ENCODE results near the gene GPR22. TPM values are rescaled to one million over a fixed set of nuclear protein-coding genes. Genes with fewer than 3 reads are reported as not detected.
A peak's percentile ranks its signal among the peaks of the same experiment; 100 is the strongest.

Gene GPR22
- total and polyA plus RNA-seq, 7 experiments from 2014 or later: 0.17 to 0.20 TPM; not detected in 5

- peaks cover 0 to 6% (median 1%) of the 10 kb centered on the region in 5 donors for H3K36me3 Mint-ChIP-seq
- CTCF ChIA-PET: interaction anchor here (0.7 kb wide), 1 partner anchor 15 kb away, joined by 3 read pairs; no protein-coding TSS in a partner anchor
- no peak overlapping the region for H3K4me3 Mint-ChIP-seq
- H3K4me1 ChIP-seq (ENCODE audit: control insufficient read depth in 2 of 2, insufficient read depth in 2 of 2, low read length in 2 of 2): no peaks in the 10 kb centered on the region
- H3K9me3 ChIP-seq (ENCODE audit: control insufficient read depth in 2 of 3, low read length in 3 of 3): no peaks in the 10 kb centered on the region
- peaks cover 0 to 18% (median 4%) of the 10 kb centered on the region in 7 donors for H3K4me1 Mint-ChIP-seq
- intact Hi-C loops (cut with micrococcal nuclease): no loop called here
- H3K9me3 Mint-ChIP-seq: no peaks in the 10 kb centered on the region
- no peaks in the 10 kb centered on the region for H3K27me3 Mint-ChIP-seq
- H3K27ac Mint-ChIP-seq: no peak overlapping the region
- H3K4me3 ChIP-seq (ENCODE audit: low read length): no peak overlapping the region
- POLR2A ChIA-PET: no interaction called here
- no peaks in the 10 kb centered on the region for H3K36me3 ChIP-seq (ENCODE audit: control insufficient read depth in 2 of 3, insufficient read depth in 3 of 3, low read length in 3 of 3)
- no peaks in the 10 kb centered on the region for H3K27me3 ChIP-seq (ENCODE audit: control insufficient read depth in 2 of 2, insufficient read depth in 2 of 2, low read length in 2 of 2)
- ATAC-seq: no peak
- DNase-seq: no peak
- no peak overlapping the region for H3K27ac ChIP-seq (ENCODE audit: low read depth, low read length)
Observed at GRCh38 chr7:107471292-107472070, 1.6 kb downstream of the GPR22 start.

GRCh38 chr7:107472116-107472515 lies 2.3 kb downstream of the GPR22 start:
- H3K27ac Mint-ChIP-seq: no peak overlapping the region
- no peaks in the 10 kb centered on the region for H3K9me3 Mint-ChIP-seq
- H3K4me1 Mint-ChIP-seq: peaks cover 0 to 18% (median 4%) of the 10 kb centered on the region in 7 donors
- H3K36me3 ChIP-seq (ENCODE audit: control insufficient read depth in 2 of 3, insufficient read depth in 3 of 3, low read length in 3 of 3): no peaks in the 10 kb centered on the region
- peaks cover 0 to 6% (median 1%) of the 10 kb centered on the region in 5 donors for H3K36me3 Mint-ChIP-seq
- DNase-seq: no peak
- no peaks in the 10 kb centered on the region for H3K27me3 Mint-ChIP-seq
- no peak for ATAC-seq
- POLR2A ChIA-PET: no interaction called here
- H3K27ac ChIP-seq (ENCODE audit: low read depth, low read length): no peak overlapping the region
- H3K4me3 ChIP-seq (ENCODE audit: low read length): no peak overlapping the region
- CTCF ChIA-PET: interaction anchor here (0.7 kb wide), 1 partner anchor 16 kb away, joined by 3 read pairs; no protein-coding TSS in a partner anchor
- H3K4me3 Mint-ChIP-seq: no peak overlapping the region
- no peaks in the 10 kb centered on the region for H3K9me3 ChIP-seq (ENCODE audit: control insufficient read depth in 2 of 3, low read length in 3 of 3)
- H3K4me1 ChIP-seq (ENCODE audit: control insufficient read depth in 2 of 2, insufficient read depth in 2 of 2, low read length in 2 of 2): no peaks in the 10 kb centered on the region
- no peaks in the 10 kb centered on the region for H3K27me3 ChIP-seq (ENCODE audit: control insufficient read depth in 2 of 2, insufficient read depth in 2 of 2, low read length in 2 of 2)
- intact Hi-C loops (cut with micrococcal nuclease): no loop called here

DNA sequence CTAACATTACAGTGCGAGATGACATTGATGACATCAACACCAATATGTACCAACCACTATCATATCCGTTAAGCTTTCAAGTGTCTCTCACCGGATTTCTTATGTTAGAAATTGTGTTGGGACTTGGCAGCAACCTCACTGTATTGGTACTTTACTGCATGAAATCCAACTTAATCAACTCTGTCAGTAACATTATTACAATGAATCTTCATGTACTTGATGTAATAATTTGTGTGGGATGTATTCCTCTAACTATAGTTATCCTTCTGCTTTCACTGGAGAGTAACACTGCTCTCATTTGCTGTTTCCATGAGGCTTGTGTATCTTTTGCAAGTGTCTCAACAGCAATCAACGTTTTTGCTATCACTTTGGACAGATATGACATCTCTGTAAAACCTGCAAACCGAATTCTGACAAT lies 4.3 kb downstream of the GPR22 start:
- Mint-ChIP-seq H3K4me3 (no peak overlapping the region), H3K27ac (peak overlapping the region in 1 of 9 donors; percentile 43), H3K4me1 (peaks cover 0 to 15% (median 5%) of the 10 kb centered on the region in 7 donors), H3K27me3 (no peaks in the 10 kb centered on the region), H3K36me3 (peaks cover 0 to 6% (median 1%) of the 10 kb centered on the region in 5 donors), H3K9me3 (no peaks in the 10 kb centered on the region)
- Histone ChIP-seq H3K4me1 (ENCODE audit: control insufficient read depth in 2 of 2, insufficient read depth in 2 of 2, low read length in 2 of 2) (no peaks in the 10 kb centered on the region), H3K36me3 (ENCODE audit: control insufficient read depth in 2 of 3, insufficient read depth in 3 of 3, low read length in 3 of 3) (no peaks in the 10 kb centered on the region), H3K9me3 (ENCODE audit: control insufficient read depth in 2 of 3, low read length in 3 of 3) (no peaks in the 10 kb centered on the region), H3K4me3 (ENCODE audit: low read length) (no peak overlapping the region), H3K27ac (ENCODE audit: low read depth, low read length) (no peak overlapping the region), H3K27me3 (ENCODE audit: control insufficient read depth in 2 of 2, insufficient read depth in 2 of 2, low read length in 2 of 2) (no peaks in the 10 kb centered on the region)
- DNase-seq (no peak), ATAC-seq (no peak)
- CTCF ChIA-PET: no interaction called here
- POLR2A ChIA-PET: no interaction called here
- intact Hi-C loops (cut with micrococcal nuclease): no loop called here

DNA sequence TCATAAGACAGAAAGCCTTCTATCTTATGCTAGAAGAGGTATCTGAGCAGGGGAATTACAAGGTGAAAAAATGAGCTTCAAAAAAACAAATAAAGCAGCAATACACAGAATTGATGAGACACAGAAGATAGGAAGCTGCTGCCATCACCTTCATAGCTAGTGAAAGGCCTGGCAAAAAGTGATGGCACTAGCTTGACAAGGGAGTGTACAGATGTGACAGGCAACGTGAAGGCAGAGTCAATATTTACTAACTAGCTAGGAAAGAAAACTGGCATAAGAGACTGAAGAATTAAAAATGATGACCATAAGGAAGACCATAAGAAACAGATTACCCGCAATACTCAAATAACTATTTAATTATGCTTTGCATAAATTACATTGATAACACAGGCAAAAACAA lies 9.4 kb downstream of the GPR22 start:
- Mint-ChIP-seq H3K4me1 (peaks cover 0 to 16% (median 6%) of the 10 kb centered on the region in 7 donors), H3K9me3 (no peaks in the 10 kb centered on the region), H3K4me3 (no peak overlapping the region), H3K27ac (no peak overlapping the region), H3K27me3 (no peaks in the 10 kb centered on the region), H3K36me3 (peaks cover 0 to 4% (median 1%) of the 10 kb centered on the region in 5 donors)
- Histone ChIP-seq H3K9me3 (ENCODE audit: control insufficient read depth in 2 of 3, low read length in 3 of 3) (no peaks in the 10 kb centered on the region), H3K36me3 (ENCODE audit: control insufficient read depth in 2 of 3, insufficient read depth in 3 of 3, low read length in 3 of 3) (no peaks in the 10 kb centered on the region), H3K27me3 (ENCODE audit: control insufficient read depth in 2 of 2, insufficient read depth in 2 of 2, low read length in 2 of 2) (no peaks in the 10 kb centered on the region), H3K27ac (ENCODE audit: low read depth, low read length) (no peak overlapping the region), H3K4me3 (ENCODE audit: low read length) (no peak overlapping the region), H3K4me1 (ENCODE audit: control insufficient read depth in 2 of 2, insufficient read depth in 2 of 2, low read length in 2 of 2) (no peaks in the 10 kb centered on the region)
- intact Hi-C loops (cut with micrococcal nuclease): no loop called here
- ChIA-PET CTCF (no interaction called here), POLR2A (no interaction called here)
- ATAC-seq (no peak), DNase-seq (no peak)

- CTCF ChIA-PET: no interaction called here
- no peaks in the 10 kb centered on the region for H3K27me3 ChIP-seq (ENCODE audit: control insufficient read depth in 2 of 2, insufficient read depth in 2 of 2, low read length in 2 of 2)
Observed at GRCh38 chr7:107480932-107481331, 11.1 kb downstream of the GPR22 start.

DNA sequence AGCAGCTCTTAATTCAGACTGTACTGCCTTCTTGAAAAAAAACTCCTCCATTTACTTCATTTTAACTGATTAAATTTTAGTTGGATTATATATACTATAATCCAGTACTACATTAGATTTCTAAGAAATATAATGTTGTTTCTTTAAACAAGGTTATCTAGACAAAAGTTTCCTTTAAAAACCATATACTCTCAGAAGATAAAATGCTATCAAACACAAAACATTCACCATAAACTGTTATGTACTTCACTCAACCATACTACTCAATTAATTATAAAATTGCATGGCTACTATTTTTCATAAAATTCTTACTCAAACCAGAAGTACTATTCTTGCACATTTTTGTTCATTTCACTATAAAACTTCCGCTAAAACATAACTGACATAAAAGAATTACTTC lies 12.7 kb downstream of the GPR22 start:
- Mint-ChIP-seq H3K4me1 (peaks cover 6 to 29% (median 14%) of the 10 kb centered on the region in 7 donors), H3K27ac (no peak overlapping the region), H3K4me3 (no peak overlapping the region), H3K36me3 (peaks cover 0 to 6% (median 0%) of the 10 kb centered on the region in 5 donors), H3K27me3 (no peaks in the 10 kb centered on the region), H3K9me3 (no peaks in the 10 kb centered on the region)
- H3K4me1 ChIP-seq (ENCODE audit: control insufficient read depth in 2 of 2, insufficient read depth in 2 of 2, low read length in 2 of 2): peaks cover 0 to 2% of the 10 kb centered on the region in 2 donors
- intact Hi-C loops (cut with micrococcal nuclease): no loop called here
- CTCF ChIA-PET: no interaction called here
- DNase-seq (no peak), ATAC-seq (no peak)
- no peaks in the 10 kb centered on the region for H3K9me3 ChIP-seq (ENCODE audit: control insufficient read depth in 2 of 3, low read length in 3 of 3)
- no peaks in the 10 kb centered on the region for H3K36me3 ChIP-seq (ENCODE audit: control insufficient read depth in 2 of 3, insufficient read depth in 3 of 3, low read length in 3 of 3)
- H3K4me3 ChIP-seq (ENCODE audit: low read length): no peak overlapping the region
- H3K27me3 ChIP-seq (ENCODE audit: control insufficient read depth in 2 of 2, insufficient read depth in 2 of 2, low read length in 2 of 2): no peaks in the 10 kb centered on the region
- H3K27ac ChIP-seq (ENCODE audit: low read depth, low read length): no peak overlapping the region
- POLR2A ChIA-PET: interaction anchor here (0.5 kb wide), 1 partner anchor 314 kb away, joined by 3 read pairs; no protein-coding TSS in a partner anchor

More at GRCh38 chr7:107480932-107481331, 11.1 kb downstream of the GPR22 start:
- no peak overlapping the region for H3K4me3 Mint-ChIP-seq
- ATAC-seq (no peak), DNase-seq (no peak)
- H3K9me3 Mint-ChIP-seq: no peaks in the 10 kb centered on the region
- no peaks in the 10 kb centered on the region for H3K27me3 Mint-ChIP-seq
- intact Hi-C loops (cut with micrococcal nuclease): no loop called here
- H3K9me3 ChIP-seq (ENCODE audit: control insufficient read depth in 2 of 3, low read length in 3 of 3): no peaks in the 10 kb centered on the region
- H3K4me3 ChIP-seq (ENCODE audit: low read length): no peak overlapping the region
- peaks cover 0 to 3% (median 0%) of the 10 kb centered on the region in 5 donors for H3K36me3 Mint-ChIP-seq
- H3K27ac ChIP-seq (ENCODE audit: low read depth, low read length): no peak overlapping the region
- H3K36me3 ChIP-seq (ENCODE audit: control insufficient read depth in 2 of 3, insufficient read depth in 3 of 3, low read length in 3 of 3): no peaks in the 10 kb centered on the region
- no peak overlapping the region for H3K27ac Mint-ChIP-seq
- no peaks in the 10 kb centered on the region for H3K4me1 ChIP-seq (ENCODE audit: control insufficient read depth in 2 of 2, insufficient read depth in 2 of 2, low read length in 2 of 2)
- H3K4me1 Mint-ChIP-seq: peaks cover 4 to 20% (median 9%) of the 10 kb centered on the region in 7 donors
- POLR2A ChIA-PET: no interaction called here

GRCh38 chr7:107486041-107486440 lies 16.2 kb downstream of the GPR22 start:
- ATAC-seq (no peak), DNase-seq (no peak)
- no peaks in the 10 kb centered on the region for H3K27me3 ChIP-seq (ENCODE audit: control insufficient read depth in 2 of 2, insufficient read depth in 2 of 2, low read length in 2 of 2)
- Mint-ChIP-seq H3K9me3 (no peaks in the 10 kb centered on the region), H3K27me3 (no peaks in the 10 kb centered on the region), H3K27ac (peak overlapping the region in 2 of 9 donors; percentile 6 to 25), H3K4me3 (peak overlapping the region in 1 of 10 donors; percentile 15), H3K4me1 (peaks cover 7 to 42% (median 18%) of the 10 kb centered on the region in 7 donors), H3K36me3 (peaks cover 0 to 14% (median 2%) of the 10 kb centered on the region in 5 donors)
- no peak overlapping the region for H3K4me3 ChIP-seq (ENCODE audit: low read length)
- CTCF ChIA-PET: no interaction called here
- intact Hi-C loops (cut with micrococcal nuclease): no loop called here
- peaks cover 0 to 2% of the 10 kb centered on the region in 2 donors for H3K4me1 ChIP-seq (ENCODE audit: control insufficient read depth in 2 of 2, insufficient read depth in 2 of 2, low read length in 2 of 2)
- POLR2A ChIA-PET: interaction anchor here (0.7 kb wide), 1 partner anchor 10 kb away, joined by 3 read pairs; no protein-coding TSS in a partner anchor
- no peaks in the 10 kb centered on the region for H3K36me3 ChIP-seq (ENCODE audit: control insufficient read depth in 2 of 3, insufficient read depth in 3 of 3, low read length in 3 of 3)
- H3K9me3 ChIP-seq (ENCODE audit: control insufficient read depth in 2 of 3, low read length in 3 of 3): no peaks in the 10 kb centered on the region
- no peak overlapping the region for H3K27ac ChIP-seq (ENCODE audit: low read depth, low read length)
